IPS-15b (cell line): ENCODE measurements around the gene AP1M2.
"Not testable (repeated sequence)": the region's sequence is repeated elsewhere in the genome, so short reads cannot be mapped to it uniquely, and the experiment has no call there.

Experiments
- H3K27me3 ChIP-seq: one replicate; pipeline ENCODE4 v1.6.1; 2013; ENCODE audit warnings: low read length; ENCODE audit not compliant: control insufficient read depth, insufficient read depth
- H3K36me3 ChIP-seq: one replicate; pipeline ENCODE4 v1.6.1; 2013; ENCODE audit warnings: low read length; ENCODE audit not compliant: control insufficient read depth, insufficient read depth
- H3K4me1 ChIP-seq: one replicate; pipeline ENCODE4 v1.6.1; 2013; ENCODE audit warnings: mild to moderate bottlenecking, low read length; ENCODE audit not compliant: control insufficient read depth, insufficient read depth
- H3K4me3 ChIP-seq: one replicate; pipeline ENCODE4 v1.5.1; 2013; ENCODE audit warnings: low read depth, low read length
- H3K9ac ChIP-seq: one replicate; pipeline ENCODE4 v1.6.1; 2013; ENCODE audit warnings: low read depth, mild to moderate bottlenecking, low read length
- H3K9me3 ChIP-seq: one replicate; pipeline ENCODE4 v1.6.1; 2013; ENCODE audit warnings: mild to moderate bottlenecking, low read length; ENCODE audit not compliant: control insufficient read depth, insufficient read depth

The AP1M2 gene

GRCh38 chr19:10593820-10594637 is 6.9 kb upstream of the AP1M2 start:
- H3K9me3 ChIP-seq: no peaks in the 10 kb centered on the region
- H3K4me1 ChIP-seq: no peaks in the 10 kb centered on the region
- no peak overlapping the region for H3K4me3 ChIP-seq
- no peaks in the 10 kb centered on the region for H3K27me3 ChIP-seq
- no peak overlapping the region for H3K9ac ChIP-seq
- H3K36me3 ChIP-seq: no peaks in the 10 kb centered on the region

- Histone ChIP-seq H3K4me3 (no peak overlapping the region), H3K9ac (no peak overlapping the region), H3K9me3 (no peaks in the 10 kb centered on the region), H3K36me3 (no peaks in the 10 kb centered on the region), H3K27me3 (no peaks in the 10 kb centered on the region), H3K4me1 (no peaks in the 10 kb centered on the region)
Measured at GRCh38 chr19:10593148-10593547, 6.0 kb upstream of the AP1M2 start.

- Histone ChIP-seq H3K9me3 (no peaks in the 10 kb centered on the region), H3K4me1 (no peaks in the 10 kb centered on the region), H3K4me3 (no peak overlapping the region), H3K9ac (no peak overlapping the region), H3K27me3 (no peaks in the 10 kb centered on the region), H3K36me3 (peaks cover 7% of the 10 kb centered on the region)
Measured at GRCh38 chr19:10587839-10588150, 683 bp upstream of the AP1M2 start.

GRCh38 chr19:10586396-10586795 is 716 bp downstream of the AP1M2 start:
- Histone ChIP-seq H3K4me3 (peak overlapping the region; percentile 91), H3K27me3 (no peaks in the 10 kb centered on the region), H3K9me3 (no peaks in the 10 kb centered on the region), H3K9ac (peak overlapping the region; percentile 65), H3K36me3 (peaks cover 9% of the 10 kb centered on the region), H3K4me1 (no peaks in the 10 kb centered on the region)

- Histone ChIP-seq H3K4me3 (no peak overlapping the region), H3K4me1 (no peaks in the 10 kb centered on the region), H3K36me3 (peaks cover 25% of the 10 kb centered on the region), H3K9ac (no peak overlapping the region), H3K27me3 (no peaks in the 10 kb centered on the region), H3K9me3 (no peaks in the 10 kb centered on the region)
Measured at GRCh38 chr19:10583036-10583776, 3.9 kb downstream of the AP1M2 start.

GRCh38 chr19:10582091-10582490 is 5.0 kb downstream of the AP1M2 start:
- Histone ChIP-seq H3K27me3 (no peaks in the 10 kb centered on the region), H3K36me3 (peaks cover 25% of the 10 kb centered on the region), H3K4me3 (no peak overlapping the region), H3K4me1 (no peaks in the 10 kb centered on the region), H3K9ac (no peak overlapping the region), H3K9me3 (no peaks in the 10 kb centered on the region)

- Histone ChIP-seq H3K9ac (no peak overlapping the region), H3K9me3 (no peaks in the 10 kb centered on the region), H3K4me1 (no peaks in the 10 kb centered on the region), H3K27me3 (no peaks in the 10 kb centered on the region), H3K4me3 (no peak overlapping the region), H3K36me3 (peaks cover 25% of the 10 kb centered on the region)
Measured at GRCh38 chr19:10580979-10581631, 6.0 kb downstream of the AP1M2 start.

- Histone ChIP-seq H3K27me3 (no peaks in the 10 kb centered on the region), H3K9me3 (no peaks in the 10 kb centered on the region), H3K36me3 (peaks cover 24% of the 10 kb centered on the region), H3K4me1 (no peaks in the 10 kb centered on the region), H3K9ac (no peak overlapping the region), H3K4me3 (no peak overlapping the region)
Measured at GRCh38 chr19:10577951-10578350, 9.2 kb downstream of the AP1M2 start.

GRCh38 chr19:10575011-10575716 is 11.9 kb downstream of the AP1M2 start:
- H3K9ac ChIP-seq: no peak overlapping the region
- H3K9me3 ChIP-seq: no peaks in the 10 kb centered on the region
- peaks cover 19% of the 10 kb centered on the region for H3K36me3 ChIP-seq
- no peaks in the 10 kb centered on the region for H3K4me1 ChIP-seq
- H3K4me3 ChIP-seq: no peak overlapping the region
- no peaks in the 10 kb centered on the region for H3K27me3 ChIP-seq

GRCh38 chr19:10574462-10574861 is 12.7 kb downstream of the AP1M2 start:
- Histone ChIP-seq H3K27me3 (no peaks in the 10 kb centered on the region), H3K36me3 (peaks cover 13% of the 10 kb centered on the region)

GRCh38 chr19:10573793-10574192 is 13.3 kb downstream of the AP1M2 start:
- not testable (repeated sequence) for H3K27me3 ChIP-seq, H3K4me1 ChIP-seq, H3K9ac ChIP-seq, H3K4me3 ChIP-seq, H3K9me3 ChIP-seq
- peaks cover 11% of the 10 kb centered on the region for H3K36me3 ChIP-seq

More at GRCh38 chr19:10574462-10574861, 12.7 kb downstream of the AP1M2 start:
- H3K4me1 ChIP-seq: no peaks in the 10 kb centered on the region
- H3K9me3 ChIP-seq: no peaks in the 10 kb centered on the region
- H3K4me3 ChIP-seq: no peak overlapping the region
- H3K9ac ChIP-seq: no peak overlapping the region
